ENCODE measurements around the gene ADAM12. TPM values are rescaled to one million over a fixed set of nuclear protein-coding genes. Genes with fewer than 3 reads are reported as not detected.

Gene ADAM12
- total RNA-seq, 2 donors from 2014 or later: 0.46 TPM; not detected in 1

DNA sequence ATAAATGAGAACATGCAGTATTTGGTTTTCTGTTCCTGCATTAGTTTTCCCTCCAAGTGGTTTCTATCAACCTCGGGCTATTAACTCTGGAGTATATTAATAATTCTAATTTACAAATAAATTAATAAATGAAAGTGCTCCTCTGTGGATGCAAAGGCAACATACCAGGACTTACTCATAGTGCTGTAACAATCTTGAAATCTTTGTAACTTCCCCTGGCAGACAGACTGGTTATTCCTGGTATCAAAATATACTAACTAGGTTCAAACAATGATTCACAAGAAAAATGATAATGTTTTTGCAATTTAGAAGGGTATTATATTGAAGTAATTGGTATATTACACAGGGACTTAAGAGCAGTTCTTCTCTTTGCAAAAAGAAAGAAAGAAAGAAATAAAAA, 314.7 kb downstream of the ADAM12 start:
- Mint-ChIP-seq H3K4me3 (no peak overlapping the region), H3K27ac (no peak overlapping the region)

DNA sequence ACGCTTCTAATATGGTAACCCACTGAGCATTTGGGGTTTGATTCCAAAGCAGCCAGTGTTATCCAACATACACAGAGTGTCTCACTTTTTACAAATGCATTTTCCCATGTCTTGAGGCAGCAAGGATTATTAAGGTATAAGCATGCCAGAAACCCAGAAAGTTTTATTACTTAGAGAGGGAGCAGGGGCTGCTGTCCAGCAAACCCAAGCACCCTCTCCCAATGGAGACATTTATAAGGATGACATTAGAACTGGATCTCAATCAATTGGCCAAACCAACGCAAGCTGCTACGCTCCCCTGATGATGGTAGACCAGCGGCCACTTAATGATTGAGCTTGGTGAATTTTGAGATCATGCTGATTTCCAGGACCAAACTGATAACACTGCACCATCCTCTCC, 315.7 kb downstream of the ADAM12 start:
- no peaks in the 10 kb centered on the region for H3K36me3 ChIP-seq (ENCODE audit: control insufficient read depth, insufficient read depth, low read length)
- Mint-ChIP-seq H3K36me3 (ENCODE audit: low read depth) (no peaks in the 10 kb centered on the region), H3K4me1 (peaks cover 8% of the 10 kb centered on the region), H3K27me3 (ENCODE audit: insufficient read depth) (peaks cover 30% of the 10 kb centered on the region), H3K27ac (no peak overlapping the region), H3K9me3 (peaks cover 6% of the 10 kb centered on the region), H3K4me3 (no peak overlapping the region)
- WGBS, 2 experiments (ENCODE audit: insufficient coverage in 1 of 2, insufficient read length in 1 of 2): 93 to 100% methylated on average over 4 of the region's 4 CpGs
- peaks cover 6% of the 10 kb centered on the region for H3K27me3 ChIP-seq (ENCODE audit: control insufficient read depth, insufficient read depth, low read length, poor library complexity, severe bottlenecking)
- no peak for DNase-seq
- H3K27ac ChIP-seq (ENCODE audit: low read depth, low read length): no peak overlapping the region
- no peak overlapping the region for H3K4me3 ChIP-seq (ENCODE audit: low read length)
- no peaks in the 10 kb centered on the region for H3K4me1 ChIP-seq (ENCODE audit: control insufficient read depth, insufficient read depth, low read length)
- TF ChIP-seq, protein P1, sequence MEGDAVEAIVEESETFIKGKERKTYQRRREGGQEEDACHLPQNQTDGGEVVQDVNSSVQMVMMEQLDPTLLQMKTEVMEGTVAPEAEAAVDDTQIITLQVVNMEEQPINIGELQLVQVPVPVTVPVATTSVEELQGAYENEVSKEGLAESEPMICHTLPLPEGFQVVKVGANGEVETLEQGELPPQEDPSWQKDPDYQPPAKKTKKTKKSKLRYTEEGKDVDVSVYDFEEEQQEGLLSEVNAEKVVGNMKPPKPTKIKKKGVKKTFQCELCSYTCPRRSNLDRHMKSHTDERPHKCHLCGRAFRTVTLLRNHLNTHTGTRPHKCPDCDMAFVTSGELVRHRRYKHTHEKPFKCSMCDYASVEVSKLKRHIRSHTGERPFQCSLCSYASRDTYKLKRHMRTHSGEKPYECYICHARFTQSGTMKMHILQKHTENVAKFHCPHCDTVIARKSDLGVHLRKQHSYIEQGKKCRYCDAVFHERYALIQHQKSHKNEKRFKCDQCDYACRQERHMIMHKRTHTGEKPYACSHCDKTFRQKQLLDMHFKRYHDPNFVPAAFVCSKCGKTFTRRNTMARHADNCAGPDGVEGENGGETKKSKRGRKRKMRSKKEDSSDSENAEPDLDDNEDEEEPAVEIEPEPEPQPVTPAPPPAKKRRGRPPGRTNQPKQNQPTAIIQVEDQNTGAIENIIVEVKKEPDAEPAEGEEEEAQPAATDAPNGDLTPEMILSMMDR (conservative IDR thresholded peaks at IDR 0.05): no peak
- H3K9ac ChIP-seq (ENCODE audit: extremely low read depth, low read length, poor library complexity, severe bottlenecking): no peak overlapping the region
- no peaks in the 10 kb centered on the region for H3K9me3 ChIP-seq (ENCODE audit: control insufficient read depth, low read length)

More for the DNA sequence above, 314.7 kb downstream of the ADAM12 start:
- peaks cover 6% of the 10 kb centered on the region for H3K27me3 ChIP-seq (ENCODE audit: control insufficient read depth, insufficient read depth, low read length, poor library complexity, severe bottlenecking)
- H3K9ac ChIP-seq (ENCODE audit: extremely low read depth, low read length, poor library complexity, severe bottlenecking): no peak overlapping the region
- H3K36me3 ChIP-seq (ENCODE audit: control insufficient read depth, insufficient read depth, low read length): no peaks in the 10 kb centered on the region
- no peaks in the 10 kb centered on the region for H3K9me3 ChIP-seq (ENCODE audit: control insufficient read depth, low read length)
- TF ChIP-seq, protein P1 (conservative IDR thresholded peaks at IDR 0.05): no peak
- no peak for DNase-seq
- 83% methylated on average over 1 of the region's 1 CpG; no CpG with 5 or more reads in 1 of the 2 experiments for WGBS, 2 experiments (ENCODE audit: insufficient coverage in 1 of 2, insufficient read length in 1 of 2)
- Mint-ChIP-seq H3K4me1 (peaks cover 3% of the 10 kb centered on the region), H3K9me3 (peaks cover 6% of the 10 kb centered on the region), H3K27me3 (ENCODE audit: insufficient read depth) (peaks cover 30% of the 10 kb centered on the region), H3K36me3 (ENCODE audit: low read depth) (no peaks in the 10 kb centered on the region)
- H3K4me3 ChIP-seq (ENCODE audit: low read length): no peak overlapping the region
- H3K27ac ChIP-seq (ENCODE audit: low read depth, low read length): no peak overlapping the region
- H3K4me1 ChIP-seq (ENCODE audit: control insufficient read depth, insufficient read depth, low read length): no peaks in the 10 kb centered on the region

- no peak overlapping the region for H3K27ac Mint-ChIP-seq
- H3K9ac ChIP-seq (ENCODE audit: extremely low read depth, low read length, poor library complexity, severe bottlenecking): no peak overlapping the region
- no peaks in the 10 kb centered on the region for H3K4me1 ChIP-seq (ENCODE audit: control insufficient read depth, insufficient read depth, low read length)
- no peak for DNase-seq
- H3K9me3 ChIP-seq (ENCODE audit: control insufficient read depth, low read length): no peaks in the 10 kb centered on the region
- peaks cover 12% of the 10 kb centered on the region for H3K27me3 ChIP-seq (ENCODE audit: control insufficient read depth, insufficient read depth, low read length, poor library complexity, severe bottlenecking)
- WGBS, 2 experiments (ENCODE audit: insufficient coverage in 1 of 2, insufficient read length in 1 of 2): 87 to 89% methylated on average over 7 to 8 of the region's 8 CpGs
- H3K36me3 ChIP-seq (ENCODE audit: control insufficient read depth, insufficient read depth, low read length): no peaks in the 10 kb centered on the region
- H3K9me3 Mint-ChIP-seq: no peaks in the 10 kb centered on the region
- no peaks in the 10 kb centered on the region for H3K36me3 Mint-ChIP-seq (ENCODE audit: low read depth)
- peaks cover 40% of the 10 kb centered on the region for H3K27me3 Mint-ChIP-seq (ENCODE audit: insufficient read depth)
- H3K4me3 ChIP-seq (ENCODE audit: low read length): no peak overlapping the region
- TF ChIP-seq, protein P1 (conservative IDR thresholded peaks at IDR 0.05): no peak
- H3K4me1 Mint-ChIP-seq: peaks cover 16% of the 10 kb centered on the region
- no peak overlapping the region for H3K4me3 Mint-ChIP-seq
- H3K27ac ChIP-seq (ENCODE audit: low read depth, low read length): no peak overlapping the region
Observed at GRCh38 chr10:126070476-126071215, 317.6 kb downstream of the ADAM12 start.

Data from endodermal cell (in vitro differentiated cells).